GM13977 (cell line): ENCODE results near the gene LRRFIP1.

Experiments used
- DNase-seq: peaks from one replicate; pipeline ENCODE4 v3.0.0; 2012; ENCODE audit warnings: low spot score
- in situ Hi-C: fragments of 300-500 bp; cut with MboI; formaldehyde crosslinking; loops from one replicate; pipeline ENCODE4 v1.12.0; 2022; ENCODE audit warnings: low sequenced_read_pairs, low pct_unique_long_range_greater_than_20kb, mixed read lengths, inconsistent platforms; ENCODE audit not compliant: unreplicated experiment
- TF ChIP-seq, protein P1 (sequence below): IDR thresholded peaks from 2 replicates; pipeline ENCODE4 v1.5.1; 2012; ENCODE audit warnings: mild to moderate bottlenecking, control low read depth; ENCODE audit not compliant: insufficient read depth; ENCODE audit errors: extremely low read depth, missing control alignments

The LRRFIP1 gene

DNA sequence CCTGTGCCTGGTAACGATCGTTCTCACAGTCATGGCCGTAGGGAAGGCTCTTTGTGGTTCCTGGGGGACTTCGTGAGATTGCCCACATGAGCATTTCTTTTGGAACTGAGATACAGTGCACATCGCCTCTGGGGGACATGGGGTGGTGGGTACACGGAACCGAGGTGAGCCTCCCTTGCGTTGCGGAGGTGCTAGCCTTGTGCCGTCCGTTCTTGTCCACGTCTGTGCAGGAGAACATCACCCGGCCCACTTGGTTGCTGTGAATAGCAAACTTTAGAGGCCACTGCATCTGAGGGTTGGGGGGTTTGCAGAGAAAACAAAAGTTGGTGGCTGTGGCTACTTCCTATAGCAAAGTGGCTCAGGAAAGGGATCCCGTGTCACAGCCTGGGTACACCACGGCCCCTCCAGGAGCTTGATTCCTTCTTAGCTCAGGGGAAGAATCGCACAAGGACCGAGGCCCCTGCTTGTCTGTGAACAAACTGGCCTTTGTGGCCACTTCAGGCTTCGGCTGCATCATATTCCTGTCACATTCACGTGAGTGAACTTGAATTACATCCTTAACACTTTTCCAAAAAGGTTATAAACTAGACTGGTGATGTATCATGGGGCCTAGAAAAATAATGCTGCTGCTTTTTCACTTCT is 72.6 kb downstream of the LRRFIP1 start:
- in situ Hi-C loops: no loop called here
- DNase-seq: no peak
- TF ChIP-seq, protein P1, sequence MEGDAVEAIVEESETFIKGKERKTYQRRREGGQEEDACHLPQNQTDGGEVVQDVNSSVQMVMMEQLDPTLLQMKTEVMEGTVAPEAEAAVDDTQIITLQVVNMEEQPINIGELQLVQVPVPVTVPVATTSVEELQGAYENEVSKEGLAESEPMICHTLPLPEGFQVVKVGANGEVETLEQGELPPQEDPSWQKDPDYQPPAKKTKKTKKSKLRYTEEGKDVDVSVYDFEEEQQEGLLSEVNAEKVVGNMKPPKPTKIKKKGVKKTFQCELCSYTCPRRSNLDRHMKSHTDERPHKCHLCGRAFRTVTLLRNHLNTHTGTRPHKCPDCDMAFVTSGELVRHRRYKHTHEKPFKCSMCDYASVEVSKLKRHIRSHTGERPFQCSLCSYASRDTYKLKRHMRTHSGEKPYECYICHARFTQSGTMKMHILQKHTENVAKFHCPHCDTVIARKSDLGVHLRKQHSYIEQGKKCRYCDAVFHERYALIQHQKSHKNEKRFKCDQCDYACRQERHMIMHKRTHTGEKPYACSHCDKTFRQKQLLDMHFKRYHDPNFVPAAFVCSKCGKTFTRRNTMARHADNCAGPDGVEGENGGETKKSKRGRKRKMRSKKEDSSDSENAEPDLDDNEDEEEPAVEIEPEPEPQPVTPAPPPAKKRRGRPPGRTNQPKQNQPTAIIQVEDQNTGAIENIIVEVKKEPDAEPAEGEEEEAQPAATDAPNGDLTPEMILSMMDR: no peak

DNA sequence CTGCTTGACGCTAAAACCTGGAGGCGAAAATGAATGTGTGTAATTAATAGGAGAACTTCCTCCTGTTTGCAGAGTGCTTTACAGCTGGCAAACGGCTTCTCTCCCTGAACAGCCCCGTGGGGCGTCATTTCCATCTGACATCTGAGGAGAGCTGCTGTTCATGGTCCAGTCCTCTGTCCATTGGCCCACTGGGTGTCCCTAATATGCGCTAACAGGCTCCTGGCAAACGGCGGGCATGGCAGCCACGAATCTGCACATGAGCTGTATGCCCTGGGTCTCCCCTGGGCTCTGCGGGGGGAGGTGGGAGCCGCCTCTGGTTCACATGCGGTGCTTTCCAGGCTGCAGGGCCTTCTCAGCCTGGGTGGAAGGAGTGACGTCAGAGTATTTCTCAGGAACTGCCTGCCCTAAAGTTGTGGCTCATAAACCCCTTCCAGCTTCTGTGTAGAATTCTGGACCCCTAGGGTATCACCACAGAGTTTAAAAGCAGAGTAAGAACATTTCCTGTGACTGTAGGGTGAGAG is 73.2 kb downstream of the LRRFIP1 start:
- TF ChIP-seq, protein P1: no peak
- no peak for DNase-seq
- in situ Hi-C loops: no loop called here

DNA sequence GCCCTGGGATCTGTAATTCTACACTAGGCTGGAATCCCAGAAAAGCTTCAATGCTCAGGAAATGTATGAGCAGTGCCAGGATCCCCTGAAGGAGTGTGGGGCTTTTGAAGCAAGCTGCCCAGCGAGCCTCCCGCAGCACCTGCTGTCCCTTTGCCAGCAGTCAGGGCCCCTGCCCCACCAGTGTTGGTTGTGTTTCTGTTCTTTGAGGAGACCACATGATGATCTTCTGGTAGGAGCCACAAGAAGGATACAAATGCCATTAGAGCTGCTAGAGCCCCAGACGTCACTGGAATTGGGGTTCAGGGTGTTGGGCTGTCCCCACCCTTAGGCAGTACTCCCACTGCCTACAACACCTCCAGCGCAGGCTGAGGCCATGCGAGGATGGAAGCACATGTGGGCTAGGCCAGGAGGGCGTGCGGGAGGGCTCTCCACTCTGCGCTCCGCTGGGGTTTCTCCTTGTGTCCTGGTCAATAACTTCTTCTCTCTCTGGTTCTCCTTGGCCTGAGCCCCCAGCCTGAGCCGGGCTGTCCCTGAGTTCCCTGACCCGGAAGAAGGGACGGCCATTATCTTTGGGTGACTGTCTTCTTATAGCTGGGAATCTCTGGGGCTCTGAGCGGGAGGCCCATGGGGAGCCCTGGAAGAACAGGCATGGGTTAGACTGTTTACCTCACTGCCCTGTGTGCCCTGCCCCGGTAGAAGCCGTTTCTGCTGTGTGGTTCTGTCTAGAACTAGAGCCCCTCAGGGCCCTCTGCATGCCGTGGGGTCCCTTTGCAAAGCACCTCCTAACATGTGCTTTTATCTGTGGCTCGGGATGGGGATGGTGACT is 73.9 kb downstream of the LRRFIP1 start:
- TF ChIP-seq, protein P1: no peak
- in situ Hi-C loops: no loop called here
- no peak for DNase-seq

DNA sequence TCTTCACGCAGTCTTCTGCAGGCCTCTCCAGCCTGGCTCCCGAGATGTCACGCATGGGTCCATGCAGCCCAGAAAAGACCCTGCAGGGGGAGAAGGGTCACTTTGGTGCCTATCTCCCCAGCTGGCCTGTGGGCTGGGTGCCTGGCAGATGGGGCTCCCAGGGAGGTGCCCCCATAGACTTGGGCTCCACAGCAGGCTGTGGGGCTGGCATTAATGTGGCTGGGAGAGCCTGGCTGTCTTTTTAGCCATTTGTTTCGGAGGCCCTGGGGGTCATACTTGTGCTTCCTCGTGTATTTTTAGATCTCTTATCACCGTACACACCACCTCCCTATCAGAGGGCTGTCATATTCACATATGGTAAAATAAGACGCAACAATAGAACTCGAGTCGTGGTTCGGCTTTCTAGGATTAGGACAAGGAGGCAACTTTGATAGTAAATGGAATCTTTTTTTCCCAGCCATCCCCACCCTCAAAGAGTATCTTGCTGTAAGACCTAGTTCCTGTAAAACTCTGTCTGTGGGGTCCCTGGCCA is 74.5 kb downstream of the LRRFIP1 start:
- TF ChIP-seq, protein P1: no peak
- DNase-seq: no peak
- in situ Hi-C loops: no loop called here

DNA sequence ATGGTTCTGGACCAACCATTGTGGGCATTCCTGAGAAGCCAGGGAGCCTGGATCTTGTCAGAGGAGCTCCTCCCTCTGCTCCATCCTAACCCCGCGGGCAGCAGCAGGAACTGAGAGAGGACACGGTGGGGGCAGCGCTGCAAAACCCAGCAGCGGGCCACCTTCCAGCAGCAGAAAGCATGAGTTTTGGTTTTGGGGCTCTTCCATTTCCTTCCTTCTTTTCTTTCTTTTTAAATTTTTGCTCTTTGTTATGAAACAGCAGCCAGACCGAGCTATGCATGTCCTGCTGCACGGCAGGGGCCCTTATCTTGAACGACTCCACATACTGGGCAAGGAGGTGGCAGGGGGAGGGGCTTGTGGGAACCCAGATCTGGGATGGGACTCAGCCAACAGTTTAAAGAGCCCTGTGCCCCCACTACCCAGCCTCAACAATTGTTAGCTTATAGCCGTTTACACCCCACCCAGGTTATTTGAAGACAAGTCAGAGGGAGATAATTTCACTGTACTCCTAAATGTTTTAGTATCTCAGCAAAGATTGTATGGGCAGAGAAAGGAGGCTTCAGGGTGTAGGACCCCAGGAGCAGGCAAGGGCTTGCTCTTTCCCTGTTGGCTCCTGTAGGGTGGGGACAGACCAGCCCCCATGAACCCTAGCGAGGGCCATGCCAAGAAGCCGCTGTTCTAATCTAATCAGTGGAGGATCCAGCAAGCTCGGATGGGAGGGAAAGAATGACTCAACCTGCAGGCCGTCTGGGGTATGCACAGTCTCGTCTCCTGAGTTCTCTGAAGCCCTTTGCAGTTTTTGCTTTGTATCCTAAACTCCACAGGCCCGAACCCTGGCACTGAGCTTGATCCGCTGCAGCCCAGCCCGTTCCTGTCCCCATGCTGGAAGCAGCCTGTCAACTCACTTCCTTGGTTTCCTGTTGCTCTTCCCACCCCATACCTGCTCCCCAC is 75.3 kb downstream of the LRRFIP1 start:
- no peak for DNase-seq
- in situ Hi-C loops: no loop called here
- TF ChIP-seq, protein P1: no peak
